ENCODE measurements around the gene FBXL20. TPM values are rescaled to one million over a fixed set of nuclear protein-coding genes. Genes with fewer than 3 reads are reported as not detected.
"Not testable (repeated sequence)": the region's sequence is repeated elsewhere in the genome, so short reads cannot be mapped to it uniquely, and the experiment has no call there.

Gene FBXL20
- 6.9 TPM for polyA plus RNA-seq (2013, experiment 1 of 2; ENCODE audit: insufficient read length)
- 7.6 TPM for polyA plus RNA-seq (2013, experiment 2 of 2; ENCODE audit: insufficient read length)

- DNase-seq: peak; percentile 91
Measured at GRCh38 chr17:39401412-39402243, at the start of gene FBXL20. FBXL20 (minus strand) TSS chr17:39401626; CDS start chr17:39401402, 224 bp downstream.

DNA sequence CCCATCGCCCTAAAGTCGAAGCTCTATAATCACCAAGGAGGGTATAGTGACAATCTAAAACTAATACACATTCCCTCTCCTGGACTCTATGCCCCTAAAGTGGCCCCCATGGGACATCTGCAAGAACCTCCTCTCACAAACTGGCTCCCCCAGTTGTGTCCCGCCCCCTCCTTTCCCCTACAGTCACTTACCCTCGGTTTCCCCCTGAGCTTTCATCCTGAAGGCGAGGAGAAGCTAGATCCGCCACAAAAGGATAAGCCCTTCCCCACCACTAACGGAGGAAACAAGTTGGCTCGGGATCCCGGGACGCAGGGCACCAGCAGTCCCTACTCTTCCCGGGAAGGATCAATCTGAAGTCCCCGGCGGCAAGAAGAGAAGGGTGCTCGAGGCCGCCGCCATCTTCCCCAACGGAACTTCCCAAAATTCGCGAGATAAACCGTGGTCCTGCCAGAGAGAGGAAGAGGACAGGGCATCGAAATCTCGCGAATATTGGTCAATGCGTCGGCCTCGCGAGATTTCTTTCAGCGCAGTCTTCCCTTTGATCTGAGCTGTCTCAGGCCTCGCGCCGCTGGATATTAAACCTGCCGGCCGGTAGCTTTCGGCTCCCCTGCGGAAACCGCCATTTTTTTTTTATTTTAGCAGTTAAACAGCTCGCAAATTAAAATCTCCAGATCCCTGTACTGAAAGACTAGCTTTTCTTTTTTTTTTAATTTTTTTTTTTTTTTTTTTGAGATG is 49.6 kb upstream of the FBXL20 start, which contains the start of gene MED1:
Gene MED1 (minus strand): TSS at position 417 of the 735 bp plus-strand sequence. CDS start 201 bp downstream, at position 216.
- peak; percentile 99 for DNase-seq

DNA sequence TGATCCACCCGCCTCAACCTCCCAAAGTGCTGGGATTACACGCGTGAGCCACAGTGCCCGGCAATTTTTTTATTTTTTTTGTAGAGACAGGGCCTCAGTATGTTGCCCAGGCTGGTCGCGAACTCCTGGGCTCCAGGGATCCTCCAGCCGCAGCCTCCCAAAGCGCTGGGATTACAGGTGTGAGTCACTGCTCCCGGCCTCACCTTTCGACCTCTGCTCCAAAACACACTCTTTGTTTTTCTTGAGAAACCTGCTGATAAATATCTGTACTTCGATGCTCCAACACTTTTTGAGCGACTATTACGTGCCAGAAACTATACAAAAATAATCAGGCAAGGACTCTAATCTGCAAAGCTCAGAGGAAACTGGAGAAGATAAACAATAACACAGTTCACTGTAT is 48.6 kb upstream of the FBXL20 start:
- no peak for DNase-seq

DNA sequence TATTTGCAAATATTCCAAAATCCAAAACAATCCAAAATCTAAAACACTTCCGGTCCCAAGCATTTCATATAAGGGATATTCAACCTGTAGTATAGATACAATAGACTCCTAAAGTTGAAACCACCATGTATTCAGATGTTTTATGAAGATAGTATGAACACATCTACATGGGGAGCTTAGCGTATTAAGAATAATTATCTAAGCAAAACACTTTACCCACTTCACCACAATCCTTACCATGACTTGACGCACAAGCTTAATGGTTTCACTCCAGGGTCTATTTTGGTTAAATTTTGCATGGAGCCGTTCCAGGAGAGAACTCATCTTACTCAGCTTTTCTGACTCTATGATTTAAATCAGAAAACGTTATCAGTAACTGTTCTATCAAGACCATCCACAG is 46.1 kb upstream of the FBXL20 start:
- no peak for DNase-seq

- DNase-seq: no peak
Measured at GRCh38 chr17:39443326-39443725, 41.9 kb upstream of the FBXL20 start.

DNA sequence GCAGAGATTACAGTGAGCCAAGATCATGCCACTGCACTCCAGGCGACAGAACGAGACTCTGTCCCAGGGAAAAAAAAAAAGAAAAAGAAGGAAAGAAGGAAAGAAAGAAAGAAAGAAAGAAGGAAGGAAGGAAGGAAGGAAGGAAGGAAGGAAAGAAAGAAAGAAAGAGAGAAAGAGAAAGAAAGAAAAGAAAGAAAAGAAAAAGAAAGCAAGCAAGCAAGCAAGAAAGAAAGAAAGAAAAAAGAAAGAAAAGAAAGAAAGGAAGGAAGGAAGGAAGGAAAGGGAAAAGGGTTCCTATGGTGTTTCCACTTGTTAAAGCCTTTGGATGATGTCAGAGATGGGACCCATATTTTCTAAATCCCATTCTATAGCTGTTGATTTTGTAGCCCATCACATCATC is 38.4 kb upstream of the FBXL20 start:
- DNase-seq: not testable (repeated sequence)

GRCh38 chr17:39429600-39429999 is 28.2 kb upstream of the FBXL20 start:
- no peak for DNase-seq

DNA sequence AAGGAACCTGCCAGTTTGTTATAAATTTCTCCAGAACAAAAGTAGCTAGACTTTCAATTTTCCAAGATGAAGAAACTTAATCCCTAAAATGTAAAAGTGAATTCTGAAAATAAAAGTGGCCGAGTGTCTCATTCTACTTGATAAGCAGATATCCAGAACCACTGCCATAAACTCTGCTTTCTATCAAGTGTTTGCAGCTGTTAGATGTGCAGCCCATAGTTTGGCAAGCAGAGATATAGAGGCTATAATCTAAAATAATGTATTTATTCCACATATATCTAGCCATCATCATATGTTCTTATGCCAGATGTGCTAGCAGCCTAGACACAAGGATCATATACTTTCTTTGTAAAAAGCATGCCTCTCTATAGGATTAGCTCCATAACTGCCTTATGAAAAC is 14.7 kb upstream of the FBXL20 start:
- DNase-seq: no peak

GRCh38 chr17:39410279-39410678 is 8.9 kb upstream of the FBXL20 start:
- DNase-seq: no peak

DNA sequence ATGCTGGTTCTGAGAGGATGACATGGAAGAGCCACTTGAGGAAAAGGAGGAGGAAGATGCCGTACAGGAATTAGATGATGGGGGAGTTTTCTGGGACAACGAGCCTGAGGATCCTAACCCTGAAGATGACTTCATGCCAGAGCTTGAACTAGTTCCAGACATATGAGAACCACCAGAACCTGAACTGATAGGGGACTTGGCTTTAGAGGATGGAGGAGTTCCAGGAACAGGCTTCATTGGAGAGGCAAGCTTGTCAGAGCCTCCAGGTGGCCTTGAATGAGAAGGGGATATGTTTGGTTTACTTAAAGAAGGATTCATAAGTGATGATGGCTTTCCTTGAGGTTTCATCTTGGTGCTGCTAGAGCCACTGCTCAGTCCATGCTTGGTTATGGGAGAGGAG is 6.9 kb upstream of the FBXL20 start:
- no peak for DNase-seq

GRCh38 chr17:39406951-39407350 is 5.5 kb upstream of the FBXL20 start:
- no peak for DNase-seq

DNA sequence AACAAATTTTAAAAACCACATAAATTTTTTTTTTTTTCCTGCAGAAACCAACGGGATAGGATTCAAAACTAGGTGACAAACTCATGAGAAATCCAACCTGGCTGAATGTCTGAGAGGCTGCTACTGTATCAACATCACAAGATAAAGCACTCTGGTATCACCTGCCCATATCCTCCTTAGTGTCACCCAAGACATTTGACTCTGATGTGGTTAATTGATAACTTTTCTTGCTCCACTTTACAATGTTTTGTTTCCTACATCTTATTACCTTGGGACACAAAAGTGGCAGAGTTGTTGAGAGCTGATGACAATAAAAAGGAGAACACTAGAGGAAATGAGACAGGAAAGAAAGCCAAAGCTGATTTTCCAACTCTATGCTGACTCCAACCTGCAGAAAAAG is 4.0 kb upstream of the FBXL20 start:
- no peak for DNase-seq

- DNase-seq: peak; percentile 84
Measured at GRCh38 chr17:39404542-39405378, 3.3 kb upstream of the FBXL20 start.

- DNase-seq: no peak
Measured at GRCh38 chr17:39402890-39403605, 1.6 kb upstream of the FBXL20 start.

- DNase-seq: peak; percentile 94
Measured at GRCh38 chr17:39402244-39402889, 941 bp upstream of the FBXL20 start.

- no peak for DNase-seq
Measured at GRCh38 chr17:39400547-39401411, 647 bp downstream of the FBXL20 start.

GRCh38 chr17:39399791-39400190 is 1.6 kb downstream of the FBXL20 start:
- DNase-seq: no peak

DNA sequence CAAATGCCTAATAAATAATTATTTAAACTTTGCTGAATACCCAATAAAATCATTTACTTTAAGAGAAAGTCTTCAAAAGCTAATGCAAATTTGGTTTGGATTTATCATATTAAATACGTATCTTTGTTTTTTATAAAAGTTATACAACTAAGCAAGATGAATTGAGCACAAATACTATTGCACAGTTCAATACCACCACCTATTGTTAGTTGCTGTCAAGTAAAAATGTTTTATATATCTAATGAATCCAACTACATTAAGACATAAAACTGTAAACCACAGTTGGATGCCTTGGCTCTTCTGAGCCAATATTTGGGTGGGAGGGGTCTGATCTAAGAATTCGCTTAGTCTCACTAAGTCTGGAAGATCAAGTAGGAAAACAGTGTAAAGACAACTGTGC is 7.7 kb downstream of the FBXL20 start:
- DNase-seq: peak; percentile 15

GRCh38 chr17:39391448-39391847 is 10.0 kb downstream of the FBXL20 start:
- no peak for DNase-seq

- no peak for DNase-seq
Measured at GRCh38 chr17:39385040-39385439, 16.4 kb downstream of the FBXL20 start.
